ENCODE data around the gene TNFSF4. TPM values are rescaled to one million over a fixed set of nuclear protein-coding genes. Genes with fewer than 3 reads are reported as not detected.

Gene TNFSF4
- total and polyA plus RNA-seq, 9 donors: 0.24 to 2.8 (median 1.2) TPM

- whole genome bisulfite sequencing, 3 donors: 79 to 86% (median 80%) methylated on average over 2 of the region's 2 CpGs
- intact Hi-C loops (cut with DNase I): no loop called here
- Histone ChIP-seq H3K9me3 (no peaks in the 10 kb centered on the region), H3K27me3 (no peaks in the 10 kb centered on the region), H3K27ac (no peak overlapping the region), H3K36me3 (no peaks in the 10 kb centered on the region), H3K4me1 (ENCODE audit: insufficient read depth) (no peaks in the 10 kb centered on the region), H3K4me3 (no peak overlapping the region)
- TF ChIP-seq EP300 (IDR thresholded peaks at IDR 0.05) (no peak), POLR2A (IDR thresholded peaks at IDR 0.05) (no peak), CTCF (IDR thresholded peaks at IDR 0.05) (no peak)
- no peak for DNase-seq
Observed at GRCh38 chr1:173148545-173148944, 58.6 kb downstream of the TNFSF4 start.

GRCh38 chr1:173140733-173141132, 66.4 kb downstream of the TNFSF4 start:
- intact Hi-C loops (cut with DNase I): no loop called here
- H3K36me3 ChIP-seq: no peaks in the 10 kb centered on the region
- H3K4me1 ChIP-seq (ENCODE audit: insufficient read depth): no peaks in the 10 kb centered on the region
- no peaks in the 10 kb centered on the region for H3K27me3 ChIP-seq
- WGBS, 3 donors: 64 to 72% (median 67%) methylated on average over 2 of the region's 2 CpGs
- no peak overlapping the region for H3K27ac ChIP-seq
- no peak overlapping the region for H3K4me3 ChIP-seq
- no peak for DNase-seq
- TF ChIP-seq CTCF (IDR thresholded peaks at IDR 0.05): no peak
- no peak for TF ChIP-seq EP300 (IDR thresholded peaks at IDR 0.05)
- TF ChIP-seq POLR2A (IDR thresholded peaks at IDR 0.05): no peak
- no peaks in the 10 kb centered on the region for H3K9me3 ChIP-seq

- DNase-seq: no peak
- H3K27me3 ChIP-seq: no peaks in the 10 kb centered on the region
- no peak overlapping the region for H3K4me3 ChIP-seq
- no peaks in the 10 kb centered on the region for H3K4me1 ChIP-seq (ENCODE audit: insufficient read depth)
- no peaks in the 10 kb centered on the region for H3K9me3 ChIP-seq
- H3K36me3 ChIP-seq: no peaks in the 10 kb centered on the region
- TF ChIP-seq CTCF (IDR thresholded peaks at IDR 0.05) (no peak), POLR2A (IDR thresholded peaks at IDR 0.05) (no peak), EP300 (IDR thresholded peaks at IDR 0.05) (no peak)
- no peak overlapping the region for H3K27ac ChIP-seq
- WGBS, 3 donors: 92 to 95% (median 93%) methylated on average over 3 of the region's 3 CpGs
- intact Hi-C loops (cut with DNase I): no loop called here
Observed at GRCh38 chr1:173139706-173140105, 67.4 kb downstream of the TNFSF4 start.

DNA sequence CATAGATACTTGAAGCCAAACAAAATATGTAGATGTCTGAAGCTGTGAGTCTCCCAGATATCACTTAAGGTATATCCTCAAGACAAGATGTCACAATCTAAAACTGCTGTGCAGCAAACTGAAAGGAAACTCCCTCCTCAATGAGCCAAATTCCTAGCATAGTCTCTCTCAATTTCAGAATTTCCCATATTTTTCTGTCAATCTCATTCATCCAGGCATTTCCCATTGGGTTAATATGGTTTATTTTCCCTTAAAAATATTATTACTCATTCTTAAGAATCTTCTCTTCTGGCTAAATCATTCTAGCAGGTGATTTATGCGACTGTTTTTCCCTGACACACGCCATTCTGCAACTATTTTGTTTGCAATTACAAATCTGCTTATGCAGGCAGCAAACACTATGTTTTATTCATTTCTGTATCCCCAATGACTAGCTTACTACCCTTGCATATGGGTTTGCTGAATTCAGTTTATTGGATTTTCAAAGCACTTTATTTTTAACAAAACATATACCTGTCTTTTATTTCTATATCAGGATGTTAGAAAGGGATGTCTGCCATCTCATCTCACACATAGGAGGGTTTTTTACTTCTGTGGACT, 69.9 kb downstream of the TNFSF4 start:
- no peaks in the 10 kb centered on the region for H3K9me3 ChIP-seq
- DNase-seq: no peak
- no peaks in the 10 kb centered on the region for H3K36me3 ChIP-seq
- intact Hi-C loops (cut with DNase I): no loop called here
- H3K27me3 ChIP-seq: no peaks in the 10 kb centered on the region
- no peak overlapping the region for H3K27ac ChIP-seq
- no peaks in the 10 kb centered on the region for H3K4me1 ChIP-seq (ENCODE audit: insufficient read depth)
- WGBS, 3 donors: 74 to 91% (median 86%) methylated on average over 2 of the region's 2 CpGs
- no peak overlapping the region for H3K4me3 ChIP-seq
- TF ChIP-seq EP300 (IDR thresholded peaks at IDR 0.05): no peak
- TF ChIP-seq CTCF (IDR thresholded peaks at IDR 0.05): no peak
- TF ChIP-seq POLR2A (IDR thresholded peaks at IDR 0.05): no peak

Data from ovary (tissue), 9 donors.